ENCODE data around the gene CADM1.

DNA sequence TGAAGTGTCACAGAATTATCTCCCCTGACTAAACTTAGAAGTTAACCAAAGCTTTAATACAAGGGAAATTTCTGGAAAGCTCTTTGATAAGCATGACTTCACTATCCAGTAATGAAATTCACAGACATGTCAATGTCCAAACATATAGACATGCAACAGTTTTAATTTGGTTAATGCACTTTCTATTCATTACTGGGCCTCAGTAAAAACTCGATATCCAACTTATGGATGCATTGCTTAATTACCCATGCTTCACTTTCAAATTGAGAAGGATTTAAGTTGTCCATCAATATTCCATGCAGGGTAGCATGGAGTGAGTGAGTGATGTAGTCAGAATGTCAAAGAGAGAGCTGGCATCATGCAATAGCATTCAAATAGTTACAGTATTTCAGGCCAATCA is 197.5 kb downstream of the CADM1 start:
- TF ChIP-seq, protein P1, sequence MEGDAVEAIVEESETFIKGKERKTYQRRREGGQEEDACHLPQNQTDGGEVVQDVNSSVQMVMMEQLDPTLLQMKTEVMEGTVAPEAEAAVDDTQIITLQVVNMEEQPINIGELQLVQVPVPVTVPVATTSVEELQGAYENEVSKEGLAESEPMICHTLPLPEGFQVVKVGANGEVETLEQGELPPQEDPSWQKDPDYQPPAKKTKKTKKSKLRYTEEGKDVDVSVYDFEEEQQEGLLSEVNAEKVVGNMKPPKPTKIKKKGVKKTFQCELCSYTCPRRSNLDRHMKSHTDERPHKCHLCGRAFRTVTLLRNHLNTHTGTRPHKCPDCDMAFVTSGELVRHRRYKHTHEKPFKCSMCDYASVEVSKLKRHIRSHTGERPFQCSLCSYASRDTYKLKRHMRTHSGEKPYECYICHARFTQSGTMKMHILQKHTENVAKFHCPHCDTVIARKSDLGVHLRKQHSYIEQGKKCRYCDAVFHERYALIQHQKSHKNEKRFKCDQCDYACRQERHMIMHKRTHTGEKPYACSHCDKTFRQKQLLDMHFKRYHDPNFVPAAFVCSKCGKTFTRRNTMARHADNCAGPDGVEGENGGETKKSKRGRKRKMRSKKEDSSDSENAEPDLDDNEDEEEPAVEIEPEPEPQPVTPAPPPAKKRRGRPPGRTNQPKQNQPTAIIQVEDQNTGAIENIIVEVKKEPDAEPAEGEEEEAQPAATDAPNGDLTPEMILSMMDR (IDR thresholded peaks at IDR 0.05; ENCODE audit: extremely low read depth in 1 of 2, insufficient read depth in 1 of 2, low read depth in 1 of 2, low read length in 2 of 2): no peak
- TF ChIP-seq POLR2A (IDR thresholded peaks at IDR 0.05; ENCODE audit: low read depth, low read length): no peak
- no peak for TF ChIP-seq POLR2AphosphoS5 (IDR thresholded peaks at IDR 0.05; ENCODE audit: insufficient read depth, low read depth, low read length)
